H9 (cell line): Measurements from ENCODE around the gene ZNF587B. TPM values are rescaled to one million over a fixed set of nuclear protein-coding genes. Genes with fewer than 3 reads are reported as not detected.
"Not testable (repeated sequence)": the region's sequence is repeated elsewhere in the genome, so short reads cannot be mapped to it uniquely, and the experiment has no call there.

Experiments
- DNase-seq: peaks from one replicate; pipeline ENCODE4 v3.0.0-alpha.2; 2017
- H2AFZ ChIP-seq: one replicate; pipeline ENCODE4 v1.6.1; 2013; ENCODE audit warnings: mild to moderate bottlenecking, low read length, control low read depth, moderate library complexity
- H2AK5ac ChIP-seq: 2 replicates; pipeline ENCODE4 v1.6.1; 2013; ENCODE audit warnings: low read length, control low read depth, mixed read lengths; ENCODE audit not compliant: insufficient read length
- H2BK120ac ChIP-seq: one replicate; pipeline ENCODE4 v1.6.1; 2013; ENCODE audit warnings: low read depth, mild to moderate bottlenecking, low read length, control low read depth, inconsistent platforms; ENCODE audit not compliant: poor library complexity, severe bottlenecking
- H2BK12ac ChIP-seq: 2 replicates; pipeline ENCODE4 v1.6.1; 2013; ENCODE audit warnings: low read length, control low read depth, mixed read lengths, low read depth; ENCODE audit not compliant: insufficient read length
- H2BK15ac ChIP-seq: 2 replicates; pipeline ENCODE4 v1.6.1; 2013; ENCODE audit warnings: low read depth, low read length, control low read depth
- H2BK20ac ChIP-seq: one replicate; pipeline ENCODE4 v1.6.1; 2013; ENCODE audit warnings: low read depth, mild to moderate bottlenecking, low read length, control low read depth, inconsistent platforms; ENCODE audit not compliant: poor library complexity, severe bottlenecking
- H2BK5ac ChIP-seq: 2 replicates; pipeline ENCODE4 v1.6.1; 2013; ENCODE audit warnings: low read length, control low read depth, mixed read lengths; ENCODE audit not compliant: insufficient read length
- H3K14ac ChIP-seq: 2 replicates; pipeline ENCODE4 v1.6.1; 2013; ENCODE audit warnings: low read length, control low read depth; ENCODE audit not compliant: insufficient read depth
- H3K18ac ChIP-seq: 2 replicates; pipeline ENCODE4 v1.6.1; 2013; ENCODE audit warnings: low read depth, mild to moderate bottlenecking, mixed read lengths, low read length, control low read depth; ENCODE audit not compliant: insufficient read length
- H3K23ac ChIP-seq: 2 replicates; pipeline ENCODE4 v1.6.1; 2013; ENCODE audit warnings: low read length, control low read depth, mixed read lengths, low read depth; ENCODE audit not compliant: insufficient read length
- H3K23me2 ChIP-seq: 2 replicates; pipeline ENCODE4 v1.6.1; 2013; ENCODE audit warnings: low read depth, mild to moderate bottlenecking, mixed read lengths, low read length, control low read depth; ENCODE audit not compliant: insufficient read length, poor library complexity, severe bottlenecking
- H3K27ac ChIP-seq: 2 replicates; pipeline ENCODE4 v1.5.1; 2013; ENCODE audit warnings: low read length, control low read depth, mixed read lengths, low read depth; ENCODE audit not compliant: insufficient read length
- H3K27me3 ChIP-seq: 2 replicates; pipeline ENCODE4 v1.6.1; 2013; ENCODE audit warnings: low read length, control low read depth, inconsistent platforms; ENCODE audit not compliant: insufficient read depth
- H3K4ac ChIP-seq: 2 replicates; pipeline ENCODE4 v1.6.1; 2013; ENCODE audit warnings: low read depth, mild to moderate bottlenecking, control low read depth, inconsistent platforms, low read length, moderate library complexity
- H3K4me1 ChIP-seq: 2 replicates; pipeline ENCODE4 v1.6.1; 2013; ENCODE audit warnings: low read length, control low read depth, inconsistent platforms; ENCODE audit not compliant: insufficient read depth
- H3K4me2 ChIP-seq: 2 replicates; pipeline ENCODE4 v1.6.1; 2013; ENCODE audit warnings: low read length, control low read depth, mixed read lengths; ENCODE audit not compliant: insufficient read length, insufficient read depth
- H3K56ac ChIP-seq: 2 replicates; pipeline ENCODE4 v1.6.1; 2013; ENCODE audit warnings: low read depth, mild to moderate bottlenecking, mixed read lengths, low read length, control low read depth; ENCODE audit not compliant: insufficient read length
- H3K79me1 ChIP-seq: 2 replicates; pipeline ENCODE4 v1.6.1; 2013; ENCODE audit warnings: low read depth, mild to moderate bottlenecking, moderate library complexity, low read length, control low read depth, inconsistent platforms; ENCODE audit not compliant: insufficient read depth, poor library complexity, severe bottlenecking
- H3K79me2 ChIP-seq: 2 replicates; pipeline ENCODE4 v1.6.1; 2013; ENCODE audit warnings: low read length, control low read depth, inconsistent platforms; ENCODE audit not compliant: insufficient read depth
- H3K9ac ChIP-seq: 2 replicates; pipeline ENCODE4 v1.6.1; 2013; ENCODE audit warnings: low read length, control low read depth, mixed read lengths; ENCODE audit not compliant: insufficient read length; ENCODE audit errors: extremely low read depth
- H3K9me3 ChIP-seq: one replicate; pipeline ENCODE4 v1.6.1; 2013; ENCODE audit warnings: low read depth, low read length, inconsistent platforms; ENCODE audit not compliant: control insufficient read depth
- H3T11ph ChIP-seq: one replicate; pipeline ENCODE4 v1.6.1; 2013; ENCODE audit warnings: mild to moderate bottlenecking, low read length, control low read depth, inconsistent platforms
- H4K20me1 ChIP-seq: one replicate; pipeline ENCODE4 v1.6.1; 2013; ENCODE audit not compliant: control insufficient read depth, insufficient read length, insufficient read depth
- H4K5ac ChIP-seq: 2 replicates; pipeline ENCODE4 v1.6.1; 2013; ENCODE audit warnings: low read depth, mild to moderate bottlenecking, mixed read lengths, low read length, control low read depth; ENCODE audit not compliant: insufficient read length
- H4K8ac ChIP-seq: replicated peaks from 2 replicates; pipeline ENCODE4 v1.6.1; 2013; ENCODE audit warnings: low read length, control low read depth, mixed read lengths, low read depth; ENCODE audit not compliant: insufficient read length
- H4K91ac ChIP-seq: 2 replicates; pipeline ENCODE4 v1.6.1; 2013; ENCODE audit warnings: low read depth, mild to moderate bottlenecking, moderate library complexity, mixed read lengths, low read length, control low read depth; ENCODE audit not compliant: insufficient read length
- H3K27ac Mint-ChIP-seq, 3 experiments: 2 replicates in 2 of 3; 3 replicates in 1 of 3; pipeline ENCODE4 v1.8.0; 2020 to 2021; ENCODE audit warnings: mixed read lengths in 3 of 3, mild to moderate bottlenecking in 1 of 3, moderate library complexity in 1 of 3
- H3K27me3 Mint-ChIP-seq: 2 replicates; pipeline ENCODE4 v1.8.0; 2021; ENCODE audit warnings: low read depth, mild to moderate bottlenecking, moderate library complexity, mixed read lengths
- H3K36me3 Mint-ChIP-seq, 3 experiments: 2 replicates in 2 of 3; 3 replicates in 1 of 3; pipeline ENCODE4 v1.8.0; 2020 to 2021; ENCODE audit warnings: low read depth in 3 of 3, mixed read lengths in 3 of 3; ENCODE audit not compliant: insufficient read depth in 1 of 3
- H3K4me1 Mint-ChIP-seq, 2 experiments: 2 replicates each; pipeline ENCODE4 v1.8.0; 2020; ENCODE audit warnings: mixed read lengths in 2 of 2
- H3K4me3 Mint-ChIP-seq, 2 experiments: 2 replicates in 1 of 2; 3 replicates in 1 of 2; pipeline ENCODE4 v1.8.0; 2020 to 2021; ENCODE audit warnings: mild to moderate bottlenecking in 2 of 2, mixed read lengths in 2 of 2, moderate library complexity in 1 of 2
- H3K9me3 Mint-ChIP-seq, 2 experiments: 2 replicates in 1 of 2; 3 replicates in 1 of 2; pipeline ENCODE4 v1.8.0; 2020; ENCODE audit warnings: mild to moderate bottlenecking in 2 of 2, mixed read lengths in 2 of 2, moderate library complexity in 1 of 2
- CTCF ChIP-seq: fragments of 200-600 bp; sonication (generic); conservative IDR thresholded peaks from 3 replicates; pipeline ENCODE4 v1.8.0; 2021; ENCODE audit warnings: antibody characterized with exemption, mild to moderate bottlenecking
- WGBS: extraction: QIAGEN DNeasy Blood & Tissue Kit; methylation state at CpG from one replicate; pipeline ENCODE4 v1.1.7; 2013; ENCODE audit warnings: missing lambda C conversion rate, low lambda C conversion rate, mixed read lengths; ENCODE audit not compliant: insufficient read length; ENCODE audit errors: extremely low coverage; 5-methylcytosine and 5-hydroxymethylcytosine counted together
- total RNA-seq: library from RNA; stranded (reverse); gene quantifications from 2 replicates; pipeline ENCODE4 v1.2.1, GENCODE V29; 2021

Gene ZNF587B
- total RNA-seq, 1 experiment from 2014 or later = 45.2 TPM

GRCh38 chr19:57812226-57812625, 17.9 kb upstream of the ZNF587B start:
- H2BK20ac ChIP-seq = no peak overlapping the region
- H3K23ac ChIP-seq = no peak overlapping the region
- no peak overlapping the region for H2AK5ac ChIP-seq
- no peak overlapping the region for H3T11ph ChIP-seq
- DNase-seq = no peak
- H3K9me3 ChIP-seq = no peaks in the 10 kb centered on the region
- no peak overlapping the region for H4K91ac ChIP-seq
- H4K5ac ChIP-seq = no peak overlapping the region
- Mint-ChIP-seq H3K4me1 (peaks cover 13 to 17% of the 10 kb centered on the region in 2 experiments), H3K27ac (no peak overlapping the region), H3K9me3 (peaks cover 0 to 2% of the 10 kb centered on the region in 2 experiments; a peak in 1 of 5 replicates), H3K27me3 (no peaks in the 10 kb centered on the region), H3K36me3 (peaks cover 23 to 49% (median 44%) of the 10 kb centered on the region in 3 experiments; a peak in 6 of 7 replicates), H3K4me3 (no peak overlapping the region)
- no peak overlapping the region for H2BK5ac ChIP-seq
- no peak overlapping the region for H3K9ac ChIP-seq
- no peak overlapping the region for H3K18ac ChIP-seq
- no peak overlapping the region for H3K14ac ChIP-seq
- no peaks in the 10 kb centered on the region for H4K20me1 ChIP-seq
- 0 out of 2 replicates have a peak, but pooled peaks cover 2% of the 10 kb centered on the region for H3K79me2 ChIP-seq
- H4K8ac ChIP-seq = no peak overlapping the region
- no peak overlapping the region for H2AFZ ChIP-seq
- H3K27me3 ChIP-seq = no peaks in the 10 kb centered on the region
- H3K79me1 ChIP-seq = peaks cover 3% of the 10 kb centered on the region
- no peak for TF ChIP-seq CTCF
- H3K4me1 ChIP-seq = no peaks in the 10 kb centered on the region
- no peak overlapping the region for H3K56ac ChIP-seq
- peaks cover 7% of the 10 kb centered on the region for H3K23me2 ChIP-seq
- H3K4ac ChIP-seq = no peak overlapping the region
- no peak overlapping the region for H2BK12ac ChIP-seq
- no CpG with 5 or more reads among the region's 3 CpGs for WGBS
- H3K4me2 ChIP-seq = no peak overlapping the region
- H2BK120ac ChIP-seq = no peak overlapping the region
- H3K27ac ChIP-seq = no peak overlapping the region
- H2BK15ac ChIP-seq = no peak overlapping the region

DNA sequence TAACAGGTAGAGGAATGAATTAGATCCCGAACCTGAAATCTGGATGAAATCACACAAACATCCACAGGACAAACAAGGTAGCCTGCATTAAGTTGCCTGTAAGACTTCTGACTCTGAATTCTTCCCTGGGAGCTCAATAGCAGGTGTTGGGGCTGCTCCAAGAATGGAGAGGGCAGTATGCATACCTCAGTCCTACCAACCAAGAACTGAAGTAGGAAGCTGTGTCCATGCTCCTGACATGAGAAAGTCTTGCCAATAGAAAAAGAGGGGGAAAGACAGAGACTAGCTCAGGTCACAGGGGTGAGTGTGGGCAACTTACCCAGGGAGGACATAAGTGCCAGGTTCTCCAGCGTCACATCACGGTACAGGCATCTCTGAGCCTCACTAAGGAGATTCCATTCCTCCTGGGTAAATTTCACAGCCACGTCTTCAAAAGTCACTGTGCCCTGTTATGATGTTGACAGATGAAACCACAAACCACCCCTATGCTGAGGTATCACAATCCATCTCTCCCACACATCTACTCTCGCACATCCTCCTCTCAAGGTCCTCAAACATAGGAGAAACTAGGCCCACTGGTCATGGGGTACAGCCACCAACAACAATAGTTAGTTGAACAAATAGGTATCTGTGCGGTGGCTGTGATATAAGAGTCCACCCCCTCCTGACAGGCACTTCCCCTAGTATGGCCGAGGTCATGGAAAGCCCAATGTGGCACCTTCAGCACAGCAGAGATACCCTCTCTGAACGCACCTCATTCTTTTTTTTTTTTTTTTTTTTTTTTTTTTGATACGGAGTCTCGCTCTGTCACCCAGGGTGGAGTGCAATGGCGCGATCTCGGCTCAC, 16.9 kb upstream of the ZNF587B start:
- not testable (repeated sequence) for H3K14ac ChIP-seq, H3K9me3 Mint-ChIP-seq, H2BK12ac ChIP-seq, H3K79me2 ChIP-seq, H3K27me3 ChIP-seq, H3K9ac ChIP-seq, H2BK20ac ChIP-seq, H3K79me1 ChIP-seq, H3K27ac ChIP-seq, H4K5ac ChIP-seq, H2AFZ ChIP-seq, H3T11ph ChIP-seq, H3K56ac ChIP-seq, DNase-seq, H2BK120ac ChIP-seq, H3K27me3 Mint-ChIP-seq, H2AK5ac ChIP-seq, H3K23me2 ChIP-seq, H3K4ac ChIP-seq, H3K9me3 ChIP-seq, H4K91ac ChIP-seq, H3K18ac ChIP-seq, H3K23ac ChIP-seq, H2BK15ac ChIP-seq, H4K20me1 ChIP-seq, H4K8ac ChIP-seq, H3K27ac Mint-ChIP-seq, H2BK5ac ChIP-seq, H3K4me1 ChIP-seq
- peaks cover 18 to 20% of the 10 kb centered on the region in 2 experiments for H3K4me1 Mint-ChIP-seq
- H3K4me2 ChIP-seq = peak overlapping the region; percentile 95
- peak overlapping the region; percentile 96 for H3K4me3 Mint-ChIP-seq
- peaks cover 19 to 41% (median 37%) of the 10 kb centered on the region in 3 experiments; a peak in 6 of 7 replicates for H3K36me3 Mint-ChIP-seq
- WGBS = no CpG with 5 or more reads among the region's 13 CpGs
